Measurements from ENCODE around the gene HSPA12A. TPM values are rescaled to one million over a fixed set of nuclear protein-coding genes. Genes with fewer than 3 reads are reported as not detected.

The HSPA12A gene
- total RNA-seq, 1 experiment from 2014 or later: 11.0 TPM

GRCh38 chr10:116691635-116692034, 50.7 kb downstream of the HSPA12A start:
- no peak for DNase-seq (ENCODE audit: low read depth)

GRCh38 chr10:116690356-116691322, 51.7 kb downstream of the HSPA12A start:
- no peak for DNase-seq (ENCODE audit: low read depth)

- no peak for DNase-seq (ENCODE audit: low read depth)
These were observed 52.6 kb downstream of the HSPA12A start for GRCh38 chr10:116689744-116690143.

- no peak for DNase-seq (ENCODE audit: low read depth)
These were observed 53.4 kb downstream of the HSPA12A start for GRCh38 chr10:116688741-116689495.

- DNase-seq (ENCODE audit: low read depth): peak; percentile 56
These were observed 54.1 kb downstream of the HSPA12A start for GRCh38 chr10:116688241-116688711.

GRCh38 chr10:116687633-116688032, 54.7 kb downstream of the HSPA12A start:
- DNase-seq (ENCODE audit: low read depth): no peak

GRCh38 chr10:116686632-116687031, 55.7 kb downstream of the HSPA12A start:
- no peak for DNase-seq (ENCODE audit: low read depth)

- no peak for DNase-seq (ENCODE audit: low read depth)
These were observed 56.6 kb downstream of the HSPA12A start for GRCh38 chr10:116685807-116686206.

GRCh38 chr10:116684781-116685180, 57.6 kb downstream of the HSPA12A start:
- DNase-seq (ENCODE audit: low read depth): no peak

GRCh38 chr10:116683821-116684220, 58.5 kb downstream of the HSPA12A start:
- DNase-seq (ENCODE audit: low read depth): no peak

- no peak for DNase-seq (ENCODE audit: low read depth)
These were observed 59.2 kb downstream of the HSPA12A start for GRCh38 chr10:116683166-116683565.

- no peak for DNase-seq (ENCODE audit: low read depth)
These were observed 63.0 kb downstream of the HSPA12A start for GRCh38 chr10:116679351-116679750.

GRCh38 chr10:116676633-116677032, 65.7 kb downstream of the HSPA12A start:
- DNase-seq (ENCODE audit: low read depth): no peak

- DNase-seq (ENCODE audit: low read depth): no peak
These were observed 66.2 kb downstream of the HSPA12A start for GRCh38 chr10:116676118-116676517.

GRCh38 chr10:116674901-116675423, 67.4 kb downstream of the HSPA12A start:
- no peak for DNase-seq (ENCODE audit: low read depth)

- no peak for DNase-seq (ENCODE audit: low read depth)
These were observed 68.5 kb downstream of the HSPA12A start for GRCh38 chr10:116673866-116674265.

GRCh38 chr10:116672891-116673290, 69.5 kb downstream of the HSPA12A start:
- DNase-seq (ENCODE audit: low read depth): no peak

GRCh38 chr10:116671274-116671926, 71.0 kb downstream of the HSPA12A start:
- DNase-seq (ENCODE audit: low read depth): no peak

- no peak for DNase-seq (ENCODE audit: low read depth)
These were observed 71.7 kb downstream of the HSPA12A start for GRCh38 chr10:116670706-116671105.

- no peak for DNase-seq (ENCODE audit: low read depth)
These were observed 72.3 kb downstream of the HSPA12A start for GRCh38 chr10:116669832-116670644.

GRCh38 chr10:116669080-116669479, 73.3 kb downstream of the HSPA12A start:
- no peak for DNase-seq (ENCODE audit: low read depth)

Measured in Daoy (cell line).